Mesenchymal stem cell (in vitro differentiated cells and primary cell): ENCODE results near the gene NCOA7. TPM values are rescaled to one million over a fixed set of nuclear protein-coding genes. Genes with fewer than 3 reads are reported as not detected.
A peak's percentile ranks its signal among the peaks of the same experiment; 100 is the strongest.

Source experiments
- DNase-seq: peaks from one replicate; pipeline ENCODE4 v3.0.0-alpha.2; 2013
- H2AFZ ChIP-seq: one replicate; pipeline ENCODE4 v1.6.1; 2013; ENCODE audit warnings: low read depth, mild to moderate bottlenecking, control low read depth, inconsistent platforms, low read length, moderate library complexity
- H2AK5ac ChIP-seq: 2 replicates; pipeline ENCODE4 v1.6.1; 2013; ENCODE audit warnings: low read length, moderate library complexity, mild to moderate bottlenecking, inconsistent platforms; ENCODE audit not compliant: severe bottlenecking
- H2BK120ac ChIP-seq: one replicate; pipeline ENCODE4 v1.6.1; 2013; ENCODE audit warnings: low read depth, mild to moderate bottlenecking, inconsistent platforms, low read length, moderate library complexity
- H2BK12ac ChIP-seq, 2 experiments: one replicate each; pipeline ENCODE4 v1.6.1; 2013; ENCODE audit warnings: inconsistent platforms in 2 of 2, low read length in 2 of 2, mild to moderate bottlenecking in 2 of 2, moderate library complexity in 2 of 2, control low read depth in 1 of 2
- H2BK15ac ChIP-seq: one replicate; pipeline ENCODE4 v1.6.1; 2013; ENCODE audit warnings: mild to moderate bottlenecking, low read depth, inconsistent platforms; ENCODE audit not compliant: poor library complexity, severe bottlenecking
- H2BK5ac ChIP-seq: 2 replicates; pipeline ENCODE4 v1.6.1; 2013; ENCODE audit warnings: low read depth, mild to moderate bottlenecking, low read length, control low read depth, inconsistent platforms; ENCODE audit not compliant: poor library complexity, severe bottlenecking
- H3K14ac ChIP-seq, 2 experiments: one replicate each; pipeline ENCODE4 v1.6.1; 2013; ENCODE audit warnings: inconsistent platforms in 2 of 2, low read length in 2 of 2, control low read depth in 1 of 2, mild to moderate bottlenecking in 1 of 2, moderate library complexity in 1 of 2
- H3K18ac ChIP-seq, 2 experiments: one replicate each; pipeline ENCODE4 v1.6.1; 2013; ENCODE audit warnings: inconsistent platforms in 2 of 2, low read length in 2 of 2, control low read depth in 1 of 2, low read depth in 1 of 2, mild to moderate bottlenecking in 1 of 2
- H3K23ac ChIP-seq, 2 experiments: one replicate each; pipeline ENCODE4 v1.6.1; 2013; ENCODE audit warnings: inconsistent platforms in 2 of 2, low read length in 2 of 2, mild to moderate bottlenecking in 2 of 2, moderate library complexity in 2 of 2, control low read depth in 1 of 2
- H3K27ac ChIP-seq: 2 replicates; pipeline ENCODE4 v1.5.1; 2013; ENCODE audit warnings: mild to moderate bottlenecking, moderate library complexity, low read length, control low read depth, inconsistent platforms; ENCODE audit not compliant: poor library complexity, severe bottlenecking
- H3K27me3 ChIP-seq, 2 experiments: 2 replicates each; pipeline versions ENCODE4 v1.6.1 to v1.7.0; 2013; ENCODE audit warnings: low read length in 2 of 2, mild to moderate bottlenecking in 2 of 2, moderate library complexity in 2 of 2, control low read depth in 1 of 2, inconsistent platforms in 1 of 2; ENCODE audit not compliant: control insufficient read depth in 1 of 2, insufficient read depth in 1 of 2
- H3K36me3 ChIP-seq, 2 experiments: 2 replicates each; pipeline versions ENCODE4 v1.6.1 to v1.7.0; 2013; ENCODE audit warnings: low read length in 2 of 2, control low read depth in 1 of 2, inconsistent platforms in 1 of 2, low read depth in 1 of 2, mild to moderate bottlenecking in 1 of 2; ENCODE audit not compliant: insufficient read depth in 2 of 2, control insufficient read depth in 1 of 2
- H3K4ac ChIP-seq, 2 experiments: one replicate each; pipeline ENCODE4 v1.6.1; 2013; ENCODE audit warnings: inconsistent platforms in 2 of 2, low read length in 2 of 2, mild to moderate bottlenecking in 2 of 2, moderate library complexity in 2 of 2, control low read depth in 1 of 2, low read depth in 1 of 2
- H3K4me1 ChIP-seq: 2 replicates; pipeline ENCODE4 v1.6.1; 2013; ENCODE audit warnings: low read depth, low read length, control low read depth; ENCODE audit not compliant: control insufficient read depth, insufficient read depth
- H3K4me2 ChIP-seq: 2 replicates; pipeline ENCODE4 v1.6.1; 2013; ENCODE audit warnings: low read length, mild to moderate bottlenecking, inconsistent platforms; ENCODE audit not compliant: poor library complexity, severe bottlenecking
- H3K4me3 ChIP-seq, 2 experiments: 2 replicates each; pipeline versions ENCODE4 v1.5.1 to v1.7.0; 2013; ENCODE audit warnings: low read length in 2 of 2, mild to moderate bottlenecking in 2 of 2, control low read depth in 1 of 2, low read depth in 1 of 2; ENCODE audit not compliant: insufficient read depth in 1 of 2
- H3K79me1 ChIP-seq: replicated peaks from 2 replicates; pipeline ENCODE4 v1.6.1; 2013; ENCODE audit warnings: mild to moderate bottlenecking, control low read depth, low read length, inconsistent platforms; ENCODE audit not compliant: poor library complexity, severe bottlenecking
- H3K9ac ChIP-seq: 2 replicates; pipeline ENCODE4 v1.7.0; 2013; ENCODE audit warnings: mild to moderate bottlenecking, low read length, moderate library complexity
- H3K9me3 ChIP-seq: 2 replicates; pipeline ENCODE4 v1.7.0; 2013; ENCODE audit warnings: mild to moderate bottlenecking, low read length; ENCODE audit not compliant: control insufficient read depth
- H4K8ac ChIP-seq: one replicate; pipeline ENCODE4 v1.6.1; 2013; ENCODE audit warnings: inconsistent platforms, mild to moderate bottlenecking, low read length, moderate library complexity
- H4K91ac ChIP-seq: one replicate; pipeline ENCODE4 v1.6.1; 2013; ENCODE audit warnings: mild to moderate bottlenecking, low read length, inconsistent platforms
- WGBS: methylation state at CpG from one replicate; pipeline ENCODE4 v1.1.7; 2013; ENCODE audit warnings: mixed read lengths; 5-methylcytosine and 5-hydroxymethylcytosine counted together
- small RNA-seq: library from polyadenylated mRNA; stranded (forward); fragments of <200 nt; extraction: miRNeasy Mini kit (QIAGEN cat#:217004); gene quantifications from one replicate; pipeline ENCODE3, GENCODE V24; 2013; ENCODE audit warnings: low read depth

Gene NCOA7

GRCh38 chr6:125974214-125974866, 183.6 kb downstream of the NCOA7 start:
- no peak overlapping the region for H3K4me2 ChIP-seq
- no peak overlapping the region for H2BK12ac ChIP-seq
- no peak overlapping the region for H2BK5ac ChIP-seq
- H3K4ac ChIP-seq = no peak overlapping the region
- no peak overlapping the region for H2AK5ac ChIP-seq
- no peaks in the 10 kb centered on the region for H3K27me3 ChIP-seq
- no peak overlapping the region for H3K27ac ChIP-seq
- H2BK120ac ChIP-seq = no peak overlapping the region
- WGBS = 74% methylated on average over 4 of the region's 5 CpGs
- no peak overlapping the region for H3K23ac ChIP-seq
- no peaks in the 10 kb centered on the region for H3K4me1 ChIP-seq
- H4K8ac ChIP-seq = no peak overlapping the region
- no peak overlapping the region for H2AFZ ChIP-seq
- H3K36me3 ChIP-seq = peaks cover 0 to 27% of the 10 kb centered on the region in 2 experiments
- no peak overlapping the region for H4K91ac ChIP-seq
- H3K14ac ChIP-seq = no peak overlapping the region
- peak; percentile 69 for DNase-seq
- H3K4me3 ChIP-seq = no peak overlapping the region
- no peaks in the 10 kb centered on the region for H3K9me3 ChIP-seq
- no peak overlapping the region for H3K9ac ChIP-seq
- no peak overlapping the region for H3K18ac ChIP-seq
- peaks cover 6% of the 10 kb centered on the region for H3K79me1 ChIP-seq
- no peak overlapping the region for H2BK15ac ChIP-seq

GRCh38 chr6:125979101-125979500, 188.3 kb downstream of the NCOA7 start:
- Histone ChIP-seq H2BK5ac (no peak overlapping the region), H3K36me3 (peaks cover 0 to 16% of the 10 kb centered on the region in 2 experiments), H3K9ac (no peak overlapping the region), H2BK12ac (no peak overlapping the region), H2BK15ac (no peak overlapping the region), H4K8ac (no peak overlapping the region), H2AFZ (no peak overlapping the region), H3K18ac (no peak overlapping the region), H3K23ac (no peak overlapping the region), H3K9me3 (no peaks in the 10 kb centered on the region), H3K27ac (no peak overlapping the region), H2BK120ac (no peak overlapping the region), H3K4ac (no peak overlapping the region), H3K27me3 (no peaks in the 10 kb centered on the region), H3K4me3 (no peak overlapping the region), H3K4me1 (no peaks in the 10 kb centered on the region), H3K14ac (no peak overlapping the region), H3K79me1 (no peaks in the 10 kb centered on the region), H3K4me2 (no peak overlapping the region), H2AK5ac (no peak overlapping the region), H4K91ac (no peak overlapping the region)
- no peak for DNase-seq
- WGBS = 98% methylated on average over 2 of the region's 3 CpGs

Small RNAs within 50 kb of the gene (small RNA-seq; reads per million reads assigned to genes)
- gene RNA5SP216 = not detected
